Uterus (tissue), 4 donors: ENCODE data around the gene FRMD4B. TPM values are rescaled to one million over a fixed set of nuclear protein-coding genes. Genes with fewer than 3 reads are reported as not detected.

Source experiments
- DNase-seq, 2 donors: peaks; one replicate each; pipeline ENCODE4 v3.0.0-alpha.2; 2019 to 2020
- H3K27ac ChIP-seq, 2 donors: fragments of 200-600 bp; sonication (generic); 1 replicate in 1 of 2; 2 replicates in 1 of 2; pipeline ENCODE4 v1.5.1; 2016 to 2018
- H3K27me3 ChIP-seq, 2 donors: fragments of 200-600 bp; sonication (generic); one replicate each; pipeline ENCODE4 v1.5.1; 2018 to 2019; ENCODE audit warnings: control low read depth in 1 of 2
- H3K36me3 ChIP-seq, 2 donors: fragments of 200-600 bp; sonication (generic); one replicate each; pipeline ENCODE4 v1.5.1; 2019; ENCODE audit warnings: control low read depth in 1 of 2
- H3K4me1 ChIP-seq, 2 donors: fragments of 200-600 bp; sonication (generic); one replicate each; pipeline ENCODE4 v1.5.1; 2018 to 2019; ENCODE audit warnings: control low read depth in 1 of 2
- H3K4me3 ChIP-seq, 2 donors: fragments of 200-600 bp; sonication (generic); 1 replicate in 1 of 2; 2 replicates in 1 of 2; pipeline ENCODE4 v1.5.1; 2018 to 2019; ENCODE audit warnings: mild to moderate bottlenecking in 1 of 2
- H3K9me3 ChIP-seq, 2 donors: fragments of 200-600 bp; sonication (generic); one replicate each; pipeline ENCODE4 v1.5.1; 2019; ENCODE audit warnings: control low read depth in 1 of 2
- CTCF ChIP-seq, 4 experiments: fragments of 200-600 bp in 2 of 4; fragments of 450-650 bp in 2 of 4; sonication (generic) in 2 of 4; IDR thresholded peaks; one replicate each; pipeline ENCODE4 v1.5.1; 2016 to 2019; ENCODE audit warnings: antibody characterized with exemption in 4 of 4, mild to moderate bottlenecking in 2 of 4, moderate library complexity in 1 of 4
- POLR2A ChIP-seq, 2 donors: fragments of 450-650 bp; IDR thresholded peaks; one replicate each; pipeline ENCODE4 v1.6.1; 2016; ENCODE audit warnings: antibody characterized with exemption in 2 of 2, mild to moderate bottlenecking in 1 of 2, moderate library complexity in 1 of 2
- intact Hi-C: fragments of 100-400 bp; cut with DNase I; formaldehyde crosslinking; loops from one replicate; pipeline ENCODE4 v1.15.1; 2023; ENCODE audit warnings: low total_unique reads
- total RNA-seq, 4 donors: library from RNA; depleted of rRNA in 3 of 4; stranded (reverse); fragments of >200 nt in 3 of 4; gene quantifications; one replicate each; pipeline versions ENCODE4 v1.1.0 to v1.2.4, GENCODE V29; 2014 to 2023
- donor health status: DM: yes; HTN: yes; CAD: no.

Gene FRMD4B
- total RNA-seq, 4 donors from 2014 or later, result 9.4 to 87.0 (median 23.6) TPM

DNA sequence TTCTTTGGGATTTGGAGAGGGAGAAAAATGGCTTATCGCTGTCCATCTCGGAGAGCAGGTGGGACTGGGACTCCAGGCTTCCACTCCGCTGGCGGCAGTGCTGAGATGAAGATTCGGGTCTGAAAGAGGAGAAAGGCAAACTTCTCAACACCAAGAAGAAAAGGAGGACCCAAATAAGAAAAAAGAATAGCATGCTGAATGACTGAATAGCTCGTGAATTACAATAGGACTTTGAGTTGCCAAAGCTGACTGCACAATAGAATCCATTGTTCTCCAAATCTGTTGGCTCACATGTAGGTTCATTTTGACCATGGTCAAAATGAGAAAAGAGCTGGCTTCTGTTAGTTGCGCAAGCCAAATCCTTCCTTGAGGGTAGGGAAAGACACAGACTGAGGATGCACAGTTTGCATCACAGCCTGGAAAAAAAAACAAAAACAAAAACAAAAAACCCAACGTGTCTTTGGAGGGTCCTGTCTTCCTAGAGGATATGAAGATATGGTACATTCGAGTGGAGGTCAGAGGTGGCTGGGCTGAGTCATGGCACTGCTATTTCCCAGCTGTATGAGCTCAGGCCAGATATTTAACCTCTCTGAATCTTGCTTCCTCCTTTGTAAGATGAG lies 204.2 kb downstream of the FRMD4B start:
- TF ChIP-seq POLR2A (IDR thresholded peaks at IDR 0.05), result no peak
- TF ChIP-seq CTCF (IDR thresholded peaks at IDR 0.05), result no peak
- Histone ChIP-seq H3K9me3 (no peaks in the 10 kb centered on the region), H3K4me3 (no peak overlapping the region), H3K27ac (no peak overlapping the region), H3K4me1 (no peaks in the 10 kb centered on the region), H3K36me3 (no peaks in the 10 kb centered on the region), H3K27me3 (no peaks in the 10 kb centered on the region)
- intact Hi-C loops, result no loop called here
- no peak for DNase-seq

DNA sequence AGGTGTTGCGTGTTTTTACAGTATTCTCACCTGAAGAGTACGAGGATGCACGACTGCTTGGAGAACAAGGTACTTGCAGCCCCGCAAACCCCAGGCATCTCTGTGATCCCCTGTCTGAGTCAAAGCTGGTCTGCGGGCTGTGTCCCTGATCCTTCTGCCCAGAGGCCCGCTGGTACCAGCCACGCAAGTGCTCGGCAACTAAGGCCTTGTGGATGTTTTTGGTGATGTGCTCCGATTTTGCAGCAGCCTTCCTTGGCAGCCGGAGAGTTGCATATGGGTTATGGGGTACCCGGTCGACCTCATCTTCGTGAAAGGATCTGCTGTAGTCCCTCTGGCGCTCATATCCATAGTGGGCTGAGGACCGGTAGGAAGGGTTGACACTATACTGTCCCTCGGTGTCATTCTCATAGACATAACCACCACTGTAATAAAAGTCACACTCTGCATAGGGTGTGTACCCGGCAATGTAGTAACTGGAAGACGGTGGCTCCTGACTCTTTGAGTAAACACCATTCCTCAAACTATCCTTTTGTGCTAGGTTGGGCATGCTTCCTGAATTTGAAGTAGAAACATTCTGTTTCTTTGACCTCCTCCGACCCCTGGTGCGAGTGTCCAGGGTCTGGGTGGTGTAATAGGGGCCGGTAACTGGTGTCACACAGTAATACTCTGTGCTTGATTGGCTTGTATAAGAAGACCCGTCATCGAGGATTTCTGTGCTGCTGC lies 204.9 kb downstream of the FRMD4B start:
- no peak for TF ChIP-seq POLR2A (IDR thresholded peaks at IDR 0.05)
- TF ChIP-seq CTCF (IDR thresholded peaks at IDR 0.05), result no peak
- no peak overlapping the region for H3K27ac ChIP-seq
- H3K4me3 ChIP-seq, result no peak overlapping the region
- no peaks in the 10 kb centered on the region for H3K27me3 ChIP-seq
- no peaks in the 10 kb centered on the region for H3K36me3 ChIP-seq
- no peaks in the 10 kb centered on the region for H3K9me3 ChIP-seq
- no peaks in the 10 kb centered on the region for H3K4me1 ChIP-seq
- DNase-seq, result no peak
- intact Hi-C loops, result no loop called here

DNA sequence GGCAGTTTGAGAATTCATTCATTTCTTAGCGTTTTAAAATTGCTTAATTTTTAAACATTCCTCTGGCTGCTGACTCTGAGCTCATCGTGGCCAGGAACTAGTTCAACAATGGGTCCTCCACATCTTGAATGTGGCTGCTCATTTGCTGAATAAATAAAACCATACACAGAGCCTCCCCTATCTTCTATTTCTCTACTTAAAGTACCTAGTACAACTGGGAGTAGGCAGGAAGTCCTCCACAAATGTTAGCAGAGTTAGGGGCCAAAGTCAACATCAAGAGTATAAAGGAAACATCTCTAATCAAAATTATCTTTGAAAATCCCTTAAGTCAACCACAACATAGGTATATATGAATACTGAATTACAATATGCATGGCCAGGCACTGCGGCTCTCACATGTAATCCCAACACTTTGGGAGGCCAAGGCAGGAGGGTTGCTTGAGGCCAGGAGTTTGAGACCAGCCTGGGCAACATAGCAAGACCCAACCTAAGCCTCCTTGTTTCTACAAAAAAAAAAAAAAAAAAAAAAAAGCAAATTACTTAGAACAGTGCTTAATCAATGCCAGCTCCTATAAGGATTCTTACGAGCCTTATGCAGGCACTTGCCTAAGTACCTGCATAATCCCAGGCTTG lies 206.0 kb downstream of the FRMD4B start:
- TF ChIP-seq POLR2A (IDR thresholded peaks at IDR 0.05), result no peak
- TF ChIP-seq CTCF (IDR thresholded peaks at IDR 0.05), result no peak
- DNase-seq, result no peak
- H3K9me3 ChIP-seq, result no peaks in the 10 kb centered on the region
- intact Hi-C loops, result no loop called here
- no peaks in the 10 kb centered on the region for H3K4me1 ChIP-seq
- no peaks in the 10 kb centered on the region for H3K36me3 ChIP-seq
- H3K27me3 ChIP-seq, result no peaks in the 10 kb centered on the region
- H3K27ac ChIP-seq, result no peak overlapping the region
- no peak overlapping the region for H3K4me3 ChIP-seq

- Histone ChIP-seq H3K4me1 (no peaks in the 10 kb centered on the region), H3K9me3 (no peaks in the 10 kb centered on the region), H3K4me3 (no peak overlapping the region), H3K36me3 (no peaks in the 10 kb centered on the region), H3K27me3 (no peaks in the 10 kb centered on the region), H3K27ac (no peak overlapping the region)
- TF ChIP-seq CTCF (IDR thresholded peaks at IDR 0.05) (no peak), POLR2A (IDR thresholded peaks at IDR 0.05) (no peak)
- intact Hi-C loops, result no loop called here
- no peak for DNase-seq
These were observed 206.8 kb downstream of the FRMD4B start for GRCh38 chr3:69178838-69179739.
